ENCODE measurements around the gene WFDC12. TPM values are rescaled to one million over a fixed set of nuclear protein-coding genes. Genes with fewer than 3 reads are reported as not detected.

Gene WFDC12
- total RNA-seq, 2 experiments from 2014 or later = not detected

DNA sequence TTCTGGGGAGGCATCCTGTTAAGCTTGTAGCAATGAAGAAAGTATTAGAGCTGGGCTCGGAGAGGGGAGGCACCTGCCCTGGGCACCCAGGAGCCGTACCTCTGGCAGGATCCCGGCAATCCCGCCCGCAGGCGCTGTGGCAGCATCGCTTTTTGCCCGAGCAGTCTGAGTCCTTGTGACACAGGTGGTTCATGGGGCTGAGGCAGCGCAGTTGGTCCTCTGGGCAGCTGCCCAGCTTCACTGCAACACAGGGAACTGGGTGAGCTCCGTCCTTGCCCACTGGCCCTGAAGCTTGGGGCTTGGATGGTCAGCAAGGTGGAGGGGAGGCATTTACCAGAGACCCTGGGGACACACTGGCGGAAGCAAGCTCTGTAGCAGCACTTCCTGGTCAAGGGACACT is 14.0 kb downstream of the WFDC12 start:
- no peak for DNase-seq (ENCODE audit: low spot score)
- H3K4me2 ChIP-seq (ENCODE audit: low read length) = no peak overlapping the region
- no peaks in the 10 kb centered on the region for H3K79me2 ChIP-seq (ENCODE audit: insufficient read depth, low read depth, low read length)
- no peak overlapping the region for H3K4me3 ChIP-seq (ENCODE audit: low read depth, low read length, poor library complexity, severe bottlenecking)
- H4K20me1 ChIP-seq (ENCODE audit: insufficient read depth, low read length) = no peaks in the 10 kb centered on the region
- no peak for TF ChIP-seq CTCF (conservative IDR thresholded peaks at IDR 0.05; ENCODE audit: low read length)
- no peak for TF ChIP-seq EZH2phosphoT487 (IDR thresholded peaks at IDR 0.05; ENCODE audit: borderline replicate concordance, low read depth, low read length)
- no peak overlapping the region for H2AFZ ChIP-seq (ENCODE audit: low read length)
- H3K27ac ChIP-seq (ENCODE audit: low read depth, low read length, poor library complexity, severe bottlenecking) = no peak overlapping the region
- H3K9me3 ChIP-seq (ENCODE audit: low read length) = no peaks in the 10 kb centered on the region
- POLR2A ChIA-PET = no interaction called here
- intact Hi-C loops (cut with micrococcal nuclease; ENCODE audit: unreplicated experiment) = no loop called here
- no peaks in the 10 kb centered on the region for H3K4me1 ChIP-seq (ENCODE audit: insufficient read depth, low read length, poor library complexity, severe bottlenecking)
- CTCF ChIA-PET (ENCODE audit: unreplicated experiment) = no interaction called here
- no peaks in the 10 kb centered on the region for H3K36me3 ChIP-seq (ENCODE audit: insufficient read depth, low read length)
- no peaks in the 10 kb centered on the region for H3K9me2 ChIP-seq (ENCODE audit: insufficient read depth, low read length)
- no TSS peak for BruUV-seq (replicated peaks)

DNA sequence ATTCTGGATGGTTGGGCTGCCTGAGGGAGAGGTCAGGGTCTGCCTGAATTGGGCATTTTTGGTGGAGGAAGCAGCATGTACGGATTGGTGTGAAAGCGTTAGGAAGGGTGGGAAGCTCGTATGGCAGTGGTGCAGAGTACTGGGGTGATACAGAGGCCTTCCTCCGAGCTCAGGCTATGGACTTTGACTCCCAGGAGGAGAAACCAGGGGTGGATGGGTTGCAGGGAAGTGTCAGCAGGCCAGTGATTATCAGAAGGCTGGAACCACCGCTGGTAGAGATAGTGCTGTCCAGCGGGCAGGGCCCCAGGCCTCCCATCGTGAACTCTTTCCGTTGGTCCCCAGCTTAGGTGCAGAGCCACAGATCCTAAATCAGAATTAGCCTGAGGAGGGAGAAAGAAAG is 14.6 kb downstream of the WFDC12 start:
- H3K4me2 ChIP-seq (ENCODE audit: low read length) = no peak overlapping the region
- no peaks in the 10 kb centered on the region for H4K20me1 ChIP-seq (ENCODE audit: insufficient read depth, low read length)
- H3K4me1 ChIP-seq (ENCODE audit: insufficient read depth, low read length, poor library complexity, severe bottlenecking) = no peaks in the 10 kb centered on the region
- H3K27ac ChIP-seq (ENCODE audit: low read depth, low read length, poor library complexity, severe bottlenecking) = no peak overlapping the region
- no peak overlapping the region for H3K4me3 ChIP-seq (ENCODE audit: low read depth, low read length, poor library complexity, severe bottlenecking)
- no peaks in the 10 kb centered on the region for H3K9me2 ChIP-seq (ENCODE audit: insufficient read depth, low read length)
- TF ChIP-seq CTCF (conservative IDR thresholded peaks at IDR 0.05; ENCODE audit: low read length) (no peak), EZH2phosphoT487 (IDR thresholded peaks at IDR 0.05; ENCODE audit: borderline replicate concordance, low read depth, low read length) (no peak)
- intact Hi-C loops (cut with micrococcal nuclease; ENCODE audit: unreplicated experiment) = no loop called here
- no TSS peak for BruUV-seq (replicated peaks)
- H2AFZ ChIP-seq (ENCODE audit: low read length) = no peak overlapping the region
- no peaks in the 10 kb centered on the region for H3K9me3 ChIP-seq (ENCODE audit: low read length)
- H3K79me2 ChIP-seq (ENCODE audit: insufficient read depth, low read depth, low read length) = no peaks in the 10 kb centered on the region
- DNase-seq (ENCODE audit: low spot score) = no peak
- POLR2A ChIA-PET = no interaction called here
- CTCF ChIA-PET (ENCODE audit: unreplicated experiment) = no interaction called here
- H3K36me3 ChIP-seq (ENCODE audit: insufficient read depth, low read length) = no peaks in the 10 kb centered on the region

GRCh38 chr20:45105317-45105716 is 18.9 kb downstream of the WFDC12 start:
- H3K79me2 ChIP-seq (ENCODE audit: insufficient read depth, low read depth, low read length) = no peaks in the 10 kb centered on the region
- POLR2A ChIA-PET = interaction anchor here (0.8 kb wide), 1 partner anchor 190 kb away, joined by 3 read pairs; no protein-coding TSS in a partner anchor
- no peaks in the 10 kb centered on the region for H3K9me2 ChIP-seq (ENCODE audit: insufficient read depth, low read length)
- H3K4me1 ChIP-seq (ENCODE audit: insufficient read depth, low read length, poor library complexity, severe bottlenecking) = no peaks in the 10 kb centered on the region
- no peaks in the 10 kb centered on the region for H4K20me1 ChIP-seq (ENCODE audit: insufficient read depth, low read length)
- CTCF ChIA-PET (ENCODE audit: unreplicated experiment) = interaction anchor here (1.4 kb wide), 1 partner anchor 9 kb away, joined by 4 read pairs; no protein-coding TSS in a partner anchor
- no peaks in the 10 kb centered on the region for H3K9me3 ChIP-seq (ENCODE audit: low read length)
- no TSS peak for BruUV-seq (replicated peaks)
- H3K4me3 ChIP-seq (ENCODE audit: low read depth, low read length, poor library complexity, severe bottlenecking) = no peak overlapping the region
- no peaks in the 10 kb centered on the region for H3K36me3 ChIP-seq (ENCODE audit: insufficient read depth, low read length)
- no peak for DNase-seq (ENCODE audit: low spot score)
- H3K27ac ChIP-seq (ENCODE audit: low read depth, low read length, poor library complexity, severe bottlenecking) = no peak overlapping the region
- no peak overlapping the region for H3K4me2 ChIP-seq (ENCODE audit: low read length)
- no peak overlapping the region for H2AFZ ChIP-seq (ENCODE audit: low read length)
- TF ChIP-seq EZH2phosphoT487 (IDR thresholded peaks at IDR 0.05; ENCODE audit: borderline replicate concordance, low read depth, low read length) (no peak), CTCF (conservative IDR thresholded peaks at IDR 0.05; ENCODE audit: low read length) (no peak)
- intact Hi-C loops (cut with micrococcal nuclease; ENCODE audit: unreplicated experiment) = no loop called here

Measured in OCI-LY7 (cell line).